NCI-H1417 (cell line): ENCODE measurements around the gene RMP24.
"Not testable (repeated sequence)": the region's sequence is repeated elsewhere in the genome, so short reads cannot be mapped to it uniquely, and the experiment has no call there.

Source experiments
- DNase-seq, 3 experiments: peaks; one replicate each; lab custom pipeline; 2025; lab: John Stamatoyannopoulos, UW

RMP24 gene

GRCh38 chr18:35972197-35973000, at the start of gene RMP24:
TSS of gene RMP24 (plus strand) at chr18:35972679.
- DNase-seq = peak; percentile 96 to 99 (median 98)

GRCh38 chr18:35923939-35924684, 48.4 kb upstream of the RMP24 start:
- peak in 1 of 3 experiments; percentile 62 for DNase-seq

GRCh38 chr18:35926884-35927283, 45.6 kb upstream of the RMP24 start:
- no peak for DNase-seq

- DNase-seq = no peak
Observed at GRCh38 chr18:35927430-35927829, 45.0 kb upstream of the RMP24 start.

- DNase-seq = no peak
Observed at GRCh38 chr18:35933982-35934381, 38.5 kb upstream of the RMP24 start.

GRCh38 chr18:35934891-35935290, 37.6 kb upstream of the RMP24 start:
- no peak for DNase-seq

- no peak for DNase-seq
Observed at GRCh38 chr18:35935805-35936204, 36.7 kb upstream of the RMP24 start.

- DNase-seq = no peak
Observed at GRCh38 chr18:35936951-35937350, 35.5 kb upstream of the RMP24 start.

- no peak for DNase-seq
Observed at GRCh38 chr18:35938158-35938557, 34.3 kb upstream of the RMP24 start.

GRCh38 chr18:35938562-35938961, 33.9 kb upstream of the RMP24 start:
- no peak for DNase-seq

- no peak for DNase-seq
Observed at GRCh38 chr18:35939138-35939537, 33.3 kb upstream of the RMP24 start.

- peak in 1 of 3 experiments; percentile 34 for DNase-seq
Observed at GRCh38 chr18:35941299-35941698, 31.2 kb upstream of the RMP24 start.

GRCh38 chr18:35942133-35942532, 30.3 kb upstream of the RMP24 start:
- DNase-seq = no peak

- no peak for DNase-seq
Observed at GRCh38 chr18:35942661-35943060, 29.8 kb upstream of the RMP24 start.

GRCh38 chr18:35948080-35948479, 24.4 kb upstream of the RMP24 start:
- no peak for DNase-seq

GRCh38 chr18:35949090-35949489, 23.4 kb upstream of the RMP24 start:
- no peak for DNase-seq

- DNase-seq = peak; percentile 62 to 86 (median 76)
Observed at GRCh38 chr18:35949903-35950627, 22.4 kb upstream of the RMP24 start.

GRCh38 chr18:35950628-35950982, 21.9 kb upstream of the RMP24 start:
- no peak for DNase-seq

GRCh38 chr18:35953688-35954087, 18.8 kb upstream of the RMP24 start:
- no peak for DNase-seq

GRCh38 chr18:35956226-35956625, 16.3 kb upstream of the RMP24 start:
- DNase-seq = no peak

- no peak for DNase-seq
Observed at GRCh38 chr18:35962320-35962719, 10.2 kb upstream of the RMP24 start.

GRCh38 chr18:35964319-35964718, 8.2 kb upstream of the RMP24 start:
- no peak for DNase-seq

- DNase-seq = not testable (repeated sequence)
Observed at GRCh38 chr18:35967866-35968265, 4.6 kb upstream of the RMP24 start.
